Measurements from ENCODE around the gene ANO2.

Gene ANO2

DNA sequence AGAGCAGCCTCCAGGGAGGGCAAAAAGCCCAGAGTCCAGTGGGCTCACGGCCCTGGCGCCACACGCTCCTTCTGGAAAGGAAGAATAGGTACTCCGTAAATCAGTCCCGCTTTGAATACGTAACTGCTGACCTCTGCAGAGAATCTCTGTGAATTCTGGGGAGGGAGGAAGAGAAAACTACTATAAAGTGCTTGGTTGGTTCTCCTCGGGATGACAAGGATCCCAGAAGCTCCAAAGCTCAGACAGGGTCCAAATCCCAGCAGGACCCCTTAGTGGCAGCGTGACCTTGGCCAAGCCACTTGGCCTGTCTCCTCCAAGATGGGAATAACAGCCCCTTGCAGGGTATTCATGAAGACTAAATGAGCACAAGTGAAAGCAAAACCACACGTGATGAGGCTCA is 31.7 kb downstream of the ANO2 start:
- Histone ChIP-seq H2BK5ac (ENCODE audit: low read depth, low read length, poor library complexity, severe bottlenecking) (no peak overlapping the region), H2BK12ac (ENCODE audit: low read length in 2 of 2) (no peak overlapping the region), H3K18ac (ENCODE audit: low read depth in 1 of 2, low read length in 2 of 2) (no peak overlapping the region), H3K4me1 (ENCODE audit: control insufficient read depth, insufficient read depth, low read depth, low read length) (no peaks in the 10 kb centered on the region), H3K9me3 (ENCODE audit: control insufficient read depth, low read length) (no peaks in the 10 kb centered on the region), H3K4me3 (ENCODE audit: insufficient read depth in 1 of 2, low read depth in 1 of 2, low read length in 2 of 2) (no peak overlapping the region), H3K4me2 (ENCODE audit: low read length, poor library complexity, severe bottlenecking) (no peak overlapping the region), H3K23ac (ENCODE audit: low read length in 2 of 2) (no peak overlapping the region), H2AFZ (ENCODE audit: low read depth, low read length) (no peak overlapping the region), H3K14ac (ENCODE audit: low read length in 2 of 2) (no peak overlapping the region), H3K9ac (ENCODE audit: low read length) (no peak overlapping the region), H3K4ac (ENCODE audit: low read depth in 1 of 2, low read length in 2 of 2) (no peak overlapping the region), H4K91ac (ENCODE audit: low read length) (no peak overlapping the region), H4K8ac (ENCODE audit: low read length) (no peak overlapping the region), H3K79me1 (replicated peaks; ENCODE audit: low read length, poor library complexity, severe bottlenecking) (no peaks in the 10 kb centered on the region), H2AK5ac (ENCODE audit: low read length, severe bottlenecking) (no peak overlapping the region), H2BK15ac (ENCODE audit: low read depth, poor library complexity, severe bottlenecking) (no peak overlapping the region), H3K36me3 (ENCODE audit: control insufficient read depth in 1 of 2, insufficient read depth in 2 of 2, low read depth in 1 of 2, low read length in 2 of 2) (no peaks in the 10 kb centered on the region), H3K27ac (ENCODE audit: low read length, poor library complexity, severe bottlenecking) (no peak overlapping the region), H2BK120ac (ENCODE audit: low read depth, low read length) (no peak overlapping the region), H3K27me3 (ENCODE audit: control insufficient read depth in 1 of 2, insufficient read depth in 1 of 2, low read length in 2 of 2) (peaks cover 26 to 47% of the 10 kb centered on the region in 2 experiments)
- WGBS, result 74% methylated on average over 8 of the region's 9 CpGs
- no peak for DNase-seq

DNA sequence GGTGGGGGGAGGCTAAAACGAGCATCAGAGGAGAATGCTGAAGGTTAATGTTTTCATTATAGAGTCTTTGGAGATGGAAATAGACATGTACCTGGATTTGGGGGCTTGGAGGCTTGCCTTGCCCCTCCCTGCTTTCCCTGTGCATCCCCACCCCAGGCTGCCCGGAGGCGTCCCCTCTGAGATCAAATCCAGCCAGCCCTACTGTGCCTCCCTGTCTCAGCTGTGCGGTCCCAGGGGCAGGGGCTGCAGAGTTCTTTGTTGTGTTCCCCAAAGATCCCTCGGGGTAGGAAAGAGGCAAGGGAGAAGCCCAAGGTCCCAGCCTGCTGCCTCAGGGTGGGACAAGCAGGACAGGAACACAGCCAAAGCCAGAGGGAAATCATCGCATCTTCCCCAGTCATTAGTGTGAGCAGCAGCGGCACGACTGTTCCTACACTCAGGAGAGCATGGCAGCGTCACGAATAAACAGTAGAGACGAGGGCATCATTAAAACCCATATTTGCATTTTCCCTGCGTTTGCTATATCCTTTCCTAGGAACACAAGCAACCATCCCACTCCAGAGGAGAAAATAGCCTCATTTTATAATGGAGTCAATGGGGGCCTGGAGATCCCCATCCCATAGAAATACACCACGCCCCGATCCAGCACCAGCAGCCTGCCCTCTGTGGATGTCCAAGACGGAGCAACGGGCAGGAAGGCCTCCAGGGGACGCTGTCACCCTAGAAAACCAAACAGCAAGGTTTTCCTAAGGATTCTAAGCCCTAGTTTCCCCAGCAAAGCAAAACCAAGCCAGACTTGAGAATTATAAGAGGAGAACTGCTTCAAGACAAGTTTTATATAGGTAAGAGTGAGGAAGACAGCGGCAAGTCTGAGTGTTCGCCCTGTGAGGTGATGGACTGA is 32.4 kb downstream of the ANO2 start:
- no peak overlapping the region for H3K23ac ChIP-seq (ENCODE audit: low read length in 2 of 2)
- no peak overlapping the region for H3K27ac ChIP-seq (ENCODE audit: low read length, poor library complexity, severe bottlenecking)
- H3K14ac ChIP-seq (ENCODE audit: low read length in 2 of 2), result no peak overlapping the region
- no peaks in the 10 kb centered on the region for H3K36me3 ChIP-seq (ENCODE audit: control insufficient read depth in 1 of 2, insufficient read depth in 2 of 2, low read depth in 1 of 2, low read length in 2 of 2)
- H2BK12ac ChIP-seq (ENCODE audit: low read length in 2 of 2), result no peak overlapping the region
- H2BK120ac ChIP-seq (ENCODE audit: low read depth, low read length), result no peak overlapping the region
- no peak overlapping the region for H3K18ac ChIP-seq (ENCODE audit: low read depth in 1 of 2, low read length in 2 of 2)
- H2AFZ ChIP-seq (ENCODE audit: low read depth, low read length), result no peak overlapping the region
- no peak overlapping the region for H3K9ac ChIP-seq (ENCODE audit: low read length)
- H2BK5ac ChIP-seq (ENCODE audit: low read depth, low read length, poor library complexity, severe bottlenecking), result no peak overlapping the region
- no peak overlapping the region for H4K8ac ChIP-seq (ENCODE audit: low read length)
- no peaks in the 10 kb centered on the region for H3K4me1 ChIP-seq (ENCODE audit: control insufficient read depth, insufficient read depth, low read depth, low read length)
- no peak for DNase-seq
- no peaks in the 10 kb centered on the region for H3K79me1 ChIP-seq (replicated peaks; ENCODE audit: low read length, poor library complexity, severe bottlenecking)
- peaks cover 33 to 47% of the 10 kb centered on the region in 2 experiments for H3K27me3 ChIP-seq (ENCODE audit: control insufficient read depth in 1 of 2, insufficient read depth in 1 of 2, low read length in 2 of 2)
- no peak overlapping the region for H3K4me2 ChIP-seq (ENCODE audit: low read length, poor library complexity, severe bottlenecking)
- WGBS, result 62% methylated on average over 17 of the region's 19 CpGs
- no peak overlapping the region for H3K4me3 ChIP-seq (ENCODE audit: insufficient read depth in 1 of 2, low read depth in 1 of 2, low read length in 2 of 2)
- no peak overlapping the region for H2AK5ac ChIP-seq (ENCODE audit: low read length, severe bottlenecking)
- H4K91ac ChIP-seq (ENCODE audit: low read length), result no peak overlapping the region
- H3K9me3 ChIP-seq (ENCODE audit: control insufficient read depth, low read length), result peaks cover 2% of the 10 kb centered on the region
- no peak overlapping the region for H3K4ac ChIP-seq (ENCODE audit: low read depth in 1 of 2, low read length in 2 of 2)
- no peak overlapping the region for H2BK15ac ChIP-seq (ENCODE audit: low read depth, poor library complexity, severe bottlenecking)

DNA sequence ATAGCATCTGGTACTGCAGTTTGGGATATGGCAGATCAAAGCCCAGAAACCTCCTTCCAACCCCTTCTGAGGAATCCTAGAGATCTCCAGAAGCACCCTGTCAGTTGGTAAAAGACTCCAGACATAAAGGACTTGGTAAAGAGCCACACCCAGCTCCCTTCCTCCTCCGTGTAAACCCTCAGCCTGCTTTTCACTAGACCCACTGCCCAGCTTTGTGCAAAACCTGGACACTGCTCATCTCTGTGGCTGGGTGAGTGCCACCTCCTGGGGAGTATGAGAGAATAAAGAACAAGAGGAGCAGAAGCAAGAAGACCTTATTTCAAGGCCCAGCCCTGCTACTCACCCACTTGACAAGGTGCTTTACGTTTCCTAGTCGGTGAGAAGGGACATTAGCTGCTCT is 33.0 kb downstream of the ANO2 start:
- Histone ChIP-seq H3K4me1 (ENCODE audit: control insufficient read depth, insufficient read depth, low read depth, low read length) (no peaks in the 10 kb centered on the region), H2BK120ac (ENCODE audit: low read depth, low read length) (no peak overlapping the region), H2AFZ (ENCODE audit: low read depth, low read length) (no peak overlapping the region), H2BK5ac (ENCODE audit: low read depth, low read length, poor library complexity, severe bottlenecking) (no peak overlapping the region), H3K4me3 (ENCODE audit: insufficient read depth in 1 of 2, low read depth in 1 of 2, low read length in 2 of 2) (no peak overlapping the region), H3K18ac (ENCODE audit: low read depth in 1 of 2, low read length in 2 of 2) (no peak overlapping the region), H3K4me2 (ENCODE audit: low read length, poor library complexity, severe bottlenecking) (no peak overlapping the region), H3K4ac (ENCODE audit: low read depth in 1 of 2, low read length in 2 of 2) (no peak overlapping the region), H3K9ac (ENCODE audit: low read length) (no peak overlapping the region), H3K27ac (ENCODE audit: low read length, poor library complexity, severe bottlenecking) (no peak overlapping the region), H3K79me1 (replicated peaks; ENCODE audit: low read length, poor library complexity, severe bottlenecking) (no peaks in the 10 kb centered on the region), H4K91ac (ENCODE audit: low read length) (no peak overlapping the region), H2AK5ac (ENCODE audit: low read length, severe bottlenecking) (no peak overlapping the region), H3K14ac (ENCODE audit: low read length in 2 of 2) (no peak overlapping the region), H2BK15ac (ENCODE audit: low read depth, poor library complexity, severe bottlenecking) (no peak overlapping the region), H3K27me3 (ENCODE audit: control insufficient read depth in 1 of 2, insufficient read depth in 1 of 2, low read length in 2 of 2) (peaks cover 34 to 47% of the 10 kb centered on the region in 2 experiments), H3K36me3 (ENCODE audit: control insufficient read depth in 1 of 2, insufficient read depth in 2 of 2, low read depth in 1 of 2, low read length in 2 of 2) (no peaks in the 10 kb centered on the region), H2BK12ac (ENCODE audit: low read length in 2 of 2) (no peak overlapping the region), H3K23ac (ENCODE audit: low read length in 2 of 2) (no peak overlapping the region), H3K9me3 (ENCODE audit: control insufficient read depth, low read length) (peaks cover 3% of the 10 kb centered on the region), H4K8ac (ENCODE audit: low read length) (no peak overlapping the region)
- WGBS, result 92% methylated on average over 2 of the region's 3 CpGs
- no peak for DNase-seq

DNA sequence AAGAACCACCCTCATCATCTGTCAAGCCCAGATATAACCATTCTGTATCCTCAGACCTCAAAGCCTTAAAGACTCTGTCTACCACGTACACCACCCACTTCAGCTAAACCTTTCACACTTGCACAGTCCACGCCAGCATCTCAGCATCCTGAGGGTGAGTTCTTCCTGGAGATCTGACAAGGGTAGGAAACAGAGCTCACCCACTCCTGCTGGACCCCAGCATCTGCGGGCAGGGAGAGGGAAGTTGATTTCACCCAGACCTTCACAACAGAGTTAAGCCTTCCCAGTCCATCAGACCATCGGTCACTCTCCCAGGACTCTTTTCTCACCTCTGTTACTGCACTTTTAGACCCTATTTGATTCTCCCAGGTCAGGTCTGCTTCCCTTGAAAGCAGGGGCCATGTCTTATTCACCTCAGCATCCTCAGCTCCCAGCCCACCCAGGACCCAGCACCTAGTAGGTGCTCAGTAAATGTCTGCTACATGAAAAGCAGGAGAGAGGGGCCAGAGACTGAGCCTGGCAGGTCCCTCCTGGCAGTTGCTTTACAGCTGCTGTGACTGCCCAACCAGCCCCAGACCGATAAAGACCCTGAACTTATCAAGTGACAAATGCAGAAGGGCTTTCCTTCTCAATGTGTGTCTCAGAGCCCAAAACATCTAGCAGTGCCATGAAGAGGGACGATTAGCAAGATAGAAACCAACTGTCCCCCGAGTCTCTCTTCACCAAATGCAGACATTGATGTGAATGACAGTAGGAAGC is 34.1 kb downstream of the ANO2 start:
- Histone ChIP-seq H3K36me3 (ENCODE audit: control insufficient read depth in 1 of 2, insufficient read depth in 2 of 2, low read depth in 1 of 2, low read length in 2 of 2) (no peaks in the 10 kb centered on the region), H2AK5ac (ENCODE audit: low read length, severe bottlenecking) (no peak overlapping the region), H3K23ac (ENCODE audit: low read length in 2 of 2) (no peak overlapping the region), H3K27me3 (ENCODE audit: control insufficient read depth in 1 of 2, insufficient read depth in 1 of 2, low read length in 2 of 2) (peaks cover 34 to 48% of the 10 kb centered on the region in 2 experiments), H3K4me1 (ENCODE audit: control insufficient read depth, insufficient read depth, low read depth, low read length) (no peaks in the 10 kb centered on the region), H3K79me1 (replicated peaks; ENCODE audit: low read length, poor library complexity, severe bottlenecking) (no peaks in the 10 kb centered on the region), H4K8ac (ENCODE audit: low read length) (no peak overlapping the region), H2AFZ (ENCODE audit: low read depth, low read length) (no peak overlapping the region), H4K91ac (ENCODE audit: low read length) (no peak overlapping the region), H3K18ac (ENCODE audit: low read depth in 1 of 2, low read length in 2 of 2) (no peak overlapping the region), H2BK12ac (ENCODE audit: low read length in 2 of 2) (no peak overlapping the region), H2BK15ac (ENCODE audit: low read depth, poor library complexity, severe bottlenecking) (no peak overlapping the region), H3K4me3 (ENCODE audit: insufficient read depth in 1 of 2, low read depth in 1 of 2, low read length in 2 of 2) (no peak overlapping the region), H3K9ac (ENCODE audit: low read length) (no peak overlapping the region), H3K9me3 (ENCODE audit: control insufficient read depth, low read length) (peaks cover 3% of the 10 kb centered on the region), H3K4ac (ENCODE audit: low read depth in 1 of 2, low read length in 2 of 2) (no peak overlapping the region), H3K4me2 (ENCODE audit: low read length, poor library complexity, severe bottlenecking) (no peak overlapping the region), H3K14ac (ENCODE audit: low read length in 2 of 2) (no peak overlapping the region), H2BK120ac (ENCODE audit: low read depth, low read length) (no peak overlapping the region), H3K27ac (ENCODE audit: low read length, poor library complexity, severe bottlenecking) (no peak overlapping the region), H2BK5ac (ENCODE audit: low read depth, low read length, poor library complexity, severe bottlenecking) (no peak overlapping the region)
- 83% methylated on average over 7 of the region's 7 CpGs for WGBS
- DNase-seq, result no peak

Data from mesenchymal stem cell (in vitro differentiated cells and primary cell).